GM20000 (cell line): ENCODE data around the gene FREY1.
A peak's percentile ranks its signal among the peaks of the same experiment; 100 is the strongest.

Experiments used
- DNase-seq: peaks from one replicate; pipeline ENCODE4 v3.0.0; 2012; ENCODE audit warnings: low spot score
- CTCF ChIP-seq: IDR thresholded peaks from 2 replicates; pipeline ENCODE4 v1.5.1; 2012; ENCODE audit warnings: mild to moderate bottlenecking, control low read depth; ENCODE audit errors: extremely low read depth, missing control alignments

The FREY1 gene

DNA sequence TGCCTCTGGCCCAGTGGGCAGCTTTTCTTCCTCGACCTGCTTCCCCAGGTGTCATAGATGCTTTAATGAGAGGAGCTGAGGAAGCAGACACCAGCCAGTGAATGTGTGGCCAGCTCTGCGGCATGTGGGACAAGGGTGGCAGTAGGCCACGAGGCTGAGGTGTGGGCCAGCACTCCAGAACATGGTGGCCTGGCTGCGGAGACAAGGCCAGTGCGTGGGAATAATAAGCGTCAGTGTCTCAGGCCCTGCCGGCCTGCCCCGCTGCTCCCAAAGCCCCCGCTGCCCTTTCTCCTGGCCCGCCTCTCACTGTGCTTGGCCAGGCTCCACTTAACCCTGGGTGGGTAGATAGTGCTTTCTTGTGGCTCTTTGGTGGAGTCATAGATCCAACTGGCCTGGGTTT lies 19.5 kb downstream of the FREY1 start:
- DNase-seq = no peak
- TF ChIP-seq CTCF = no peak

GRCh38 chr11:45886816-45887520 lies 20.1 kb downstream of the FREY1 start:
- TF ChIP-seq CTCF = no peak
- no peak for DNase-seq

DNA sequence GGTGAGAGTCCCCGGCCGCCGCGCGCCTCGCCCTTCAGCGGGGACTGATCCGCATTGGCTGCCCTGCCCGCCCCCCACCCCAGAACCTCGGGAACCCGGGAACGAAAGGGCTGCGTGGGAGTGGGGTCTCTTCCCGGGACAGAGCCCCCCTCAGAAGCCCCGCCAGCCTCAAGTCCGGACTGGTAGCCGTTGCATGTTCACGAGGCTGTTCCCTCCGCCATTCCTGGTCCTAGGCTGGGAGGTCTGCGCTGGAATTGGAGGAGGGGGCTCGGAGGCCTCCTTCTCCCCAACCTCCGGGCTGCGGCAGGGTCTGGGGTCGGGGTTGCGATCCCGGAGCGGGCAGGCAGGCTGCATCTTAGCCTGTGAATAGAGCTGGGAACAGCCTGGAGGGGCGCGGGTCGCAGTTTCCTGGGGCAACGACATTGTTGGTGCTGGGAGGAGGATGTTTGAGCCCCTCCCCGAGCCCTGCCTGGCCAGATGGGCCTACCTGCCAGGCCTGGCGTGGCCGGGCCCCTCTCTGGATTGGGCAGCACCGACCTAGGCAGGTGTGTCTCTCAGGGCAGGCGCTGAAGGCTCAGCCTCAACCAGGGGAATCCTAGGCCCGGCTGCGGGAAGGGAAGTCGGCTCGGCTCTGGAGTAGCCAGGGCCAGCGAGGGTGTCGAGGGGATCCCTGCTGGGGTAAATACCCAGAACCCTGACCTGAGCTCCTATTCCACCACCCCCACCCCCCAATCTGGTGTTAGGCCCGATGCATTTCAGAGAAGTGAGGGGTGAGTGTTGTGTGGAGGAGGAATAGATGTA lies 20.9 kb downstream of the FREY1 start:
- no peak for DNase-seq
- TF ChIP-seq CTCF = no peak

DNA sequence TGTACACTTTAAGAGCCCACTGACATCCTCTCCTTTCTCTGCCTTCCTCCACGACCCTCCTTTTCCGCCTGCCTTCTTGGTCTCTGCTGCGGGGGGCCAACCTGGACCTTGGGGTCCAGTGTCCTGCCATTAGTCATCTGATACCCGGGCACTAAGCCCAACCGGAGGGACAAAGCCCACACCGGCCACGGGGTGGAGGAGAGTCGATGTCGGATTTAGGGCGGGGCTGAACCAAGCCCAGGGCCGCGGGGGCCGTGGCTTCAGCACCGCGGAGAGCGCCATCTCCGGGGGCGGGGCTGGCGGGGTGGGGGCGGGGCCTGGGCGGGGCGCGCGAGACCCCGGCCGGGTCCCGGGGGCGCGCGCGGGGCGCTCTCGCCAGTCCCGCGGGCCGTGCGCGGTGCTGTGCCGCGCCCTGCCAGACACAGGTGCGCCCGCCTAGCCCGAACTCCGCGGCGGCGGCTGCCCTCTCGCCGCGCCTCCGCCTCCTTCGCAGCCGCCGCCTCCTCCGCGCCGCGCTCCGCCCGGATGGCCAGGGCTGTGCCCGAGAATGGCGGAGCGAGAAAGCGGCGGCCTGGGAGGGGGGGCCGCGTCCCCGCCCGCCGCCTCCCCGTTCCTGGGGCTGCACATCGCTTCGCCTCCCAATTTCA lies 21.7 kb downstream of the FREY1 start, which contains the start of gene MAPK8IP1:
Gene MAPK8IP1, plus strand, starts transcription at position 378 of the 647 bp plus-strand sequence. Its CDS starts 170 bp downstream, at position 548.
- TF ChIP-seq CTCF = no peak
- DNase-seq = peak; percentile 90

DNA sequence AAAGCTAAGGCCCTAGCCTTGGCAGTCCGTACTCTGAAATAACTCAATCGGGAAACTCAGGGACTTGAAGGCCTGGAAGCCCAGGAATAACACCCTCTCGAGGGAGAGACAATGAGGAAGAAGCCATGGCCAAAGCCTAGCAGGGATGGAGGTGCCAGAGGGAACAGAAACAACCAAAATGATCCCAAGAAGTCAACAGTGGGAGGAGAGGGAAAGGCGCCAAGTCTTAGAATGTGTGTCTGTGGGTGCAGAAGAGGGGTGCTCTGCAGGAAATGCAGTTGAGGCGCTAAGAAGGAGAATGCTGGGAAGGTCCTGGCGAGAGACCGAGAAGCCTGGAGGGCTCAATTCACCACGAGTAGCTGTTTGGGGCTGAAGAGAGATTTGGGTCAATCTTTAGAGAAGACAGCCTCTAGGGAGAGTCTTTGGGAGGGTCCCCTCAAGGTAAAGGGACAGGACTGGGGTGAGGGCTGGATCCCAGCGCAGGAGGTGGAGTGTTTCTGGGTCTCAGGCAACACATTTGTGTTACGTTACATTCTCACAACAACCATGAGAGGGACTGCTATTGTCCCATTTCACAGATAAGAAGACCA lies 22.4 kb downstream of the FREY1 start:
- no peak for TF ChIP-seq CTCF
- DNase-seq = no peak

DNA sequence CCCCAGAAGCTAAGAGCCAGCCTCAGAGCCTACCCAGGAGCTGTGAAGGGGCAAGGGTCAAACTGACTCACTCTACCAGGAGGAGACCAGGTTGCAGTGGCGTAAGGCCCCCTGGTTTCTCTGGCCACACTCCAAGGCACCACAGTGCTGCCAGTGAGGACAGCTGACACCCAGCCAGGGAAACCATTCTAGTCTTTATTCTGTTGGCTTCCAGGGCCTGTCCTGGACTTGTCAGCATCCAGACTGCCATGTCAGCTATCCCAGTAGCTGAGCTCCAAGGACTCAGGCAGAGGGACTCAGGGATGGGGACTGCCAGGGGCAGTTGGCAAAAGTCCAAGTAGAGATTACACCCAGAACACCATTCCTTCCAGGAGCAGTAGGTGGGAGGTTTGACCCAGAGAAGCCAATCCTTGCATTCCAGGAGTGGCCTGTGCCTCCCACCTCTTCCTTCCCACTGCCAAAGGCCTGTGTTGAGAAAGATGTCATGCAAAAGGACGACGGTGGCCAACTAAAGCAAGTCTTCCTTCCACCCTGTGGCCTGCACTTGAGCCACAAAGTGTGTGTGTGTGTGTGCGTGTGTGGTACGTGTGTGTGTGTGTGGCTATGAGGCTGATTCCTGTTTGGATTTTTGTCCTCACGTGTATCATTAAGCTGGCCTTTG lies 25.2 kb downstream of the FREY1 start:
- DNase-seq = no peak
- no peak for TF ChIP-seq CTCF
